Fibroblast of the conjunctiva (primary cell): ENCODE data around the gene ZFPL1.

Experiments used
- DNase-seq: peaks from one replicate; pipeline ENCODE4 v3.0.0-alpha.2; 2010; ENCODE audit warnings: low read depth

The ZFPL1 gene

GRCh38 chr11:65095974-65096806 is 12.2 kb downstream of the ZFPL1 start, which contains the start of gene VPS51:
Gene VPS51 (plus strand): TSS chr11:65096214. CDS start chr11:65096251, 37 bp downstream.
- DNase-seq = peak; percentile 79

GRCh38 chr11:65096926-65097325 is 12.9 kb downstream of the ZFPL1 start:
- no peak for DNase-seq

DNA sequence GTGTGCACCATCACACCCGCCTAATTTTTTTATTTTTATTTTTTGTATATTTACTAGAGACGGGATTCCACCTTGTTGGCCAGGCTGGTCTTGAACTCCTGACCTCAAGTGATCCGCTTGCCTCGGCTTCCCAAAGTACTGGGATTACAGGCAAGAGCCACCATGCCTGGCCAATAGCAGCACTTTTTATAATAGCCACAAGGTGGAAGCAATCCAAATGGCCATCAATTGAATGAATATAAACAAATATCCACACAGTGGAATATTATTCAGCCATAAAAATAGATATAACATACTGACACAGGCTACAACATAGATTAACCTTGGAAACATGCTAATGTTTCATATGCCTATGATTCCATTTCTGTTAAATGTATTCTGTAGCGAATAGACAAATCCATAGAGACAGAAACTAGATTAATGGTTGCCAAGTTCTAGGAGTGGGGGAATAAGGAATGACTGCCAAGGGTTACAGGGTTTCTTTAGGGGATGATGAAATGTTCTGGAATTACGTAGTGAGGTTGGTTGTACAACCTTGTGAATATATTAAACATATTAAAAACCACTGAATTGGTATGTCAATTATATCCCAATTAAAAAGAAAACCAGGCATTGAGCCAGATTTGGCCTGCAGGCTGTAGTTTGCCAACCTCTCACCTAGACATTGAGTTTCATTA is 16.8 kb downstream of the ZFPL1 start:
- no peak for DNase-seq

DNA sequence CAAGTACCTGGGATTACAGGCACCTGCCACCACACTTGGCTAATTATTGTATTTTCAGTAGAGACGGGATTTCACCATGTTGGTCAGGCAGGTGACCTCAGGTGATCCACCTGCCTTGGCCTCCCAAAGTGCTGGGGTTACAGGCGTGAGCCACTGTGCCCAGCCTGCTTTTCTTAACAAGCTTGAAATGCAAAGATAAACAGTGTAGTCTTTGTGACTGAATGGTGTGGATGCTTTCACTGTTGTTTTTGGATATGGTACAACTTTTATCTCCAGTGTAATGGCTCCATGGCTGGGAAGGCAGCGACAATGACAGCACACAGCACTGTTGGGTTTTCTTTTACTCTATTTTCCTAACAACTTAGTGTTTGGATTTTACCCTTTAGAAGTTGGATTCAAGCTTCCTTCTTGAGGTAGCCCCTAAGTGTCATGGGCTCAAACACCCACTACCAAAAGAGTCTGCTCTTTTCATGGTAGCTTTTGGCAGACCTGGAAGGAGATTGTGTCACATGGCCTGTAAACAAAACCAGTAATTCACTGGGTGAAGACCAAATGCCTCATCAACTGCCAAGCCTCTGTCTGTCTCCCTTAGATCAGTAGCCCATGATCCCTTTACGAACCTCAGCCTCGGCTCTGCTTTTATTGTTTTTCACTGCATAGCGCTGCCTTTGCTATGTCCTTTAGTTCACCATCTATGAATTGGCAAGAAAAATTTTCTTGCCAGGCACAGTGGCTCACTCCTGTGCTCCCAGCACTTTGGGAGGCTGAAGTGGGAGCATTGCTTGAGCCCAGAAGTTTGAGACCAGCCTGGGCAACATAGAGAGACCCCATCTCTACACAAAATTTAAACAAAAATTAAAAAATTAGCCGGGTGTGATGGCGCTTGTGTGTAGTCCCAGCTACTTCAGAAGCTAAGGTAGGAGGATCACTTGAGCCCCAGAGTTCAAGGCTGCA is 18.4 kb downstream of the ZFPL1 start:
- no peak for DNase-seq

- no peak for DNase-seq
Observed at GRCh38 chr11:65103476-65103875, 19.5 kb downstream of the ZFPL1 start.

DNA sequence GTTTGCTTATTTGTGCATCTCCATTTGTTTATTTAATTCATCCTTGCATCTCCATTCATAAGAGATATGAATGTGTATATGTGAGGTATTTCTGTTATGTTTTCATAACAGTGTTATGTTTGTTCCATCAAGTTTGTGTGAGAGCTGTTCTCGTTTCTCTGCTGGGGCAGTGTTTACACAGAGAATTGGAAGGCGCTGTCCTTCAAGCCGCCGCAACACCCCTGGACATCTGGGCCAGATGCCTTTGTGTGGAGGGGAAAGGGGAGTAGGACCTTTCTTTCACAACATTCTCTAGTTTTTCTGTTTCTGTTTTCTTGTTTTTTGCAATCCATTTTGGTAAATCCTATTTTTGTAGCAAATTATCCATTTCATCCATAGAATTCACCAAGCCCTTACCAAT is 20.6 kb downstream of the ZFPL1 start:
- no peak for DNase-seq

- no peak for DNase-seq
Observed at GRCh38 chr11:65107078-65107477, 23.1 kb downstream of the ZFPL1 start.

GRCh38 chr11:65107751-65108468 is 23.9 kb downstream of the ZFPL1 start:
- DNase-seq = no peak

DNA sequence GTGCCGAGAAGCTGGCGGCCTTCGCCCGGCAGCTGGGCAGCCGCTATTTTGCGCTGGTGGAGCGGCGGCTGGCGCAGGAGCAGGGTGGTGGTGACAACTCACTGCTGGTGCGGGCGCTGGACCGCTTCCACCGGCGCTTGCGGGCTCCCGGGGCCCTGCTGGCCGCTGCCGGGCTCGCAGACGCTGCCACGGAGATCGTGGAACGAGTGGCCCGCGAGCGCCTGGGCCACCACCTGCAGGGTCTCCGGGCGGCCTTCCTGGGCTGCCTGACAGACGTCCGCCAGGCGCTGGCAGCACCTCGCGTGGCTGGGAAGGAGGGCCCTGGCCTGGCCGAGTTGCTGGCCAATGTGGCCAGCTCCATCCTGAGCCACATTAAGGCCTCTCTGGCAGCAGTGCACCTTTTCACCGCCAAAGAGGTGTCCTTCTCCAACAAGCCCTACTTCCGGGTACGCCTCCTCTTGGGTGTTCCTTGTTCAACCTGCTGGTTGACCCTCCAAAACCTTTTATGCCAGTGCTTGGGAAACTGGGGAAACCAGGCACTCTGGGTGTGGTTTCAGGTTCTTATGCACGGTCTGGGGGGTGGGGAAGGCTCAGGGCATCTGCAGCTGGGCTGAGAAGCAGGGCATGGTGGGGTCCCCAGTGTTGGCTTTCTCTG is 24.6 kb downstream of the ZFPL1 start:
- no peak for DNase-seq

DNA sequence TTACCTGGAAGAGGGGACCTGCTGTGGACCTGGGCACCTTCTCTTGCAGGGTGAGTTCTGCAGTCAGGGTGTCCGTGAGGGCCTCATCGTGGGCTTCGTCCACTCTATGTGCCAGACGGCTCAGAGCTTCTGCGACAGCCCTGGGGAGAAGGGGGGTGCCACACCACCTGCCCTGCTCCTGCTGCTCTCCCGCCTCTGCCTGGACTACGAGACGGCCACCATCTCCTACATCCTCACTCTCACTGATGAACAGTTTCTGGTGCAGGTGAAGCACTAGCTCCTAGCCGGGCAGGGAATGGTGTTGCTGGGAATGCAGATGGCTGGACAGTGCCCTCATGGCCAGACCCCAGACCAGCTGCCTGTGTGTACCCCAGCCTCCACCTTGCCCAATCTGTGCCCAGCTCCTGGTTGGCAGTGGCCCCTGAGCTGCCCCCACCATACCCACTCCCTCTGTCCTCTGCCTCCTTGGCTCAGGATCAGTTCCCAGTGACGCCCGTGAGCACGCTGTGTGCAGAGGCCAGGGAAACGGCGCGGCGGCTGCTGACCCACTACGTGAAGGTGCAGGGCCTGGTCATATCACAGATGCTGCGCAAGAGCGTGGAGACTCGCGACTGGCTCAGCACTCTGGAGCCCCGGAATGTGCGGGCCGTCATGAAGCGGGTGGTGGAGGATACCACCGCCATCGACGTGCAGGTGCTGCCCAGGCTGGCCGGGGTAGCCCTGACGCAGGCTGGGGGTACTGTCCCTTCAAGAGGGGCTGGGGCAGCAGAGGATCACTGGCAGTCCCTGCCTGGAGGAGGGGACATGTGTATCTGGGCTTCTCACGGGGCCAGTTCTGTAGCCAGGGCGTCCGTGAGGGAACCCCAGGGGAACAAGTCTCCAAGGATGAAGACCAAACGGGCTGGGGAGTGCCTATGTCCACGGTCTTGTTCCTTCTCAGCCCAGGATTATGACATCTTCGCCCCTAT is 25.5 kb downstream of the ZFPL1 start:
- no peak for DNase-seq

GRCh38 chr11:65110354-65110861 is 26.4 kb downstream of the ZFPL1 start:
- DNase-seq = peak; percentile 56

DNA sequence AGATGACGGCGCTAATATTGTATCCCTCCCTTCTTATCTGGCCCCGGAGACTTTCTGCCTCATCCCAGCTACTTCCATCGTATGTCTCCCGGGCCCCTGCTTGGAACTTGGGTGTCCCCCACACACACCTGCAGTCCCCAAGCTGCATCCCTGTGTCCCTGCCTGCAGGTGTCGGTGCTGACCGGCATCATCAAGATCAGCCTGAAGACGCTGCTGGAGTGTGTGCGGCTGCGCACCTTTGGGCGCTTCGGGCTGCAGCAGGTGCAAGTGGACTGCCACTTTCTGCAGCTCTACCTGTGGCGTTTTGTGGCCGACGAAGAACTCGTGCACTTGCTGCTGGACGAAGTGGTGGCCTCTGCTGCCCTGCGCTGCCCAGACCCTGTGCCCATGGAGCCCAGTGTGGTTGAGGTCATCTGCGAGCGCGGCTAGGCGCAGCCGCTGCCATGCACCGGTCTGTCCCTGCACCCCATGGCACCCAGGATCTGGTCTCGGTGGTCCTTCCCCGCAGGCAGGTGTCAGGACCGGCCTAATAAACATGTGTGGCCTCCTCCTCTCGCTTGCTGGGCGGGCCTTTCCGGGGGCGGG is 27.2 kb downstream of the ZFPL1 start:
- no peak for DNase-seq

DNA sequence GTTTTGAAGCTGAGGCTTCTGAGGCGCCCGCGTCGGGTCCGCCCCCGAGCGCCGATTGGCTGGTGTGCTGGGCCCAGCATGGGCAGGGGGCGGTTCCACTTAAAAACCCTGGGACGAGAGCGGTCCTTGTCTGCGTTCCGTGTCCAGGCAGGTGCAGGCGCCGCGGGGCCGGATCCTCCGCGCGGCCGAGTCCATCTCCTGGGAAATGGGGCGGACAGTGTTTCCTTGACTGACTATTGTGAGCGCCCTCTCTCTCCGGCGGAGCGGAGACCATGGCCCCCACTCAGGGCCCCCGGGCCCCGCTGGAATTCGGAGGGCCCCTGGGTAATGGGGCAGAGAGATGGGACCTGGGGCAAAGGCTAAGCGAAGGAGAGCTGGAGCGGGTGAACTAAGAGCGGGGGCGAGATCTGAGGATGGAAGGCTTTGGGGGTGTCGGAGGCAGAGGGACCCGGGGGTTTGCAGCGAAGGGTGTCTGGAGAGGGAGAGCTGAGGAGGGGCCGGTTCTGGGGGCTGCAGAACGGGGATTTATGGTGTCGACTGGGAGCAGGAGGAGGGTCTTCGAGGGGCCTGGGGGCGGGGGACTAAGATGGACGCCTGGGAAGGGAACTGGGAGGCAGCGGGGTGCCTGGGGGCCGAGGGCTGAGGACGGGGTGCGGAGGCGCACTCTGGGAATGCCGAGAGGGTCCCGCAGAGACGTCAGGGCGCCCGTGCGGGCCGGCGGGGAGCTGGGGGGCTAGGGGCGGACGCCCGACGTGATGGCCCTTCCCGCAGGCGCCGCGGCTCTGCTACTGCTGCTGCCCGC is 27.9 kb downstream of the ZFPL1 start, which contains the start of gene TM7SF2:
TM7SF2 (plus strand) TSS at position 129 of the 802 bp plus-strand sequence; CDS start at position 273, 144 bp downstream.
- DNase-seq = peak; percentile 83

DNA sequence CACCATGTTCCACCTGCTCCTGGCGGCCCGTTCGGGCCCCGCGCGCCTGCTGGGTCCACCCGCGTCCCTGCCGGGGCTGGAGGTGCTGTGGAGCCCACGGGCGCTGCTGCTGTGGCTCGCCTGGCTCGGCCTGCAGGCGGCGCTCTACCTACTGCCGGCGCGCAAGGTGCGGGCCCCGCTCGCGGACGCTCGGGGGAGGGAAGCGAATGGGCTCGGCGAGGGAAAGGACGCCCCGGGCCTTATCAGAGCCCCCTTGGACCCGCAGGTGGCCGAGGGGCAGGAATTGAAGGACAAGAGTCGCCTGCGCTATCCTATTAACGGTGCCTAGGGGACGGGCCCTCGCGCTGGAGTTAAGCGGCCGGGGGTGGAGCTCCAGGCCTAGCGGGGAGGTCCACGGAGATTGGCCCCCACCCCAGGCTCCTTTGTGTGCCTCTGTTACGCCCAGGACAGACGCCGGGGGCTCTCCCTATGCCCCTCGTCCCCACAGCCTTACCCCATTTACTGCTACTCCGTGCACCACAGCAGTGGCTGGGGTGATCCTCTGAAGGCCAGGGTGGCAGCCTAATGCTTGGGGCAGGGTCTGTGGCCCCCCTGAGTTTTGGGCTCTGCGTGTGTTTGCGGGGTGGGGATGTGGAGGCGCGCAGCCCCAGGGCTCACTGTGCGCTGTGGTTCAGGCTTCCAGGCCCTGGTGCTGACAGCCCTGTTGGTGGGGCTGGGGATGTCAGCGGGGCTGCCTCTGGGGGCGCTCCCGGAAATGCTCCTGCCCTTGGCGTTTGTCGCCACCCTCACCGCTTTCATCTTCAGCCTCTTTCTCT is 28.7 kb downstream of the ZFPL1 start:
- DNase-seq = no peak

GRCh38 chr11:65113361-65113756 is 29.3 kb downstream of the ZFPL1 start:
- DNase-seq = no peak

DNA sequence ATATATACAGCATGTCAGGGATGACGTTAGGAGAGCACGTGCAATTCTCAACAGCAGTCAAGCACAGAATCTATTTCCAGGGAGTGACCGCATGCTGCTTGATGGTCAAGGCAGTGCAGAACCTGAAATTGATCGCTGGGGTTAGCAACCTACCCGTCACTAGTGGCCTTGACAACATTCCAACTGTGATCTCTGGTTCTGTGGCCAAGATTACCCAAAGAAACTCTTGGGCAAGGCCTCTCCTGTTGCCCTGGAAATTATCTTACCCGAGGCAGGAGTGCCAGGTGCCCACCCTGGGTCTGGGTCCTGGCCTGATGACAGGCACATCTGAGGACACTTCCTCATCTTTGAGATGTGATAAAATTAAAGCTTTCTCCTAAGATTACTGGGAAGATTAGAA is 29.8 kb downstream of the ZFPL1 start:
- no peak for DNase-seq

DNA sequence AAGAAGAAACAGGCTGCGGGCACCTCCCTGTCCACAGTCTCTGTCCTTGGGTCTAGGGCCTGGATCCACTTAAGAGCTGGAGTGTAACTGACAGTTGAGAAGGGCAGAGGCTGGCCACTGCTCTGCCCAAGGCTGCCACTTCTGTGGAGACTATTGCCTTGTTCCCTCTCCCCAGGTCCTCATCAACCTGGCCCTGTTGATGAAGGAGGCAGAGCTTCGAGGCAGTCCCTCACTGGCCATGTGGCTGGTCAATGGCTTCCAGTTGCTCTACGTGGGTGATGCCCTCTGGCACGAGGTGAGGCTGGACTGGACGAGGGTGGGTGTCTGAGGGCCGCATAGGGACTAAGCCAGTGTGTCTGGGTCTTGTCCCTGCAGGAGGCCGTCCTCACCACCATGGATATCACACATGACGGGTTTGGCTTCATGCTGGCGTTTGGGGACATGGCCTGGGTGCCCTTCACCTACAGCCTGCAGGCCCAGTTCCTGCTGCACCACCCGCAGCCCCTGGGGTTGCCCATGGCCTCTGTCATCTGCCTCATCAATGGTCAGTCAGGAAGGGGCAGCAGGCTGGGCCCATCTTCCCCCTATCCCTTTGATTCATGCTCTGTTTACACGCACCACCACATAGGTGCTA is 30.6 kb downstream of the ZFPL1 start:
- DNase-seq = no peak
